HFFc6 (cell line): ENCODE data around the gene SLC25A43. TPM values are rescaled to one million over a fixed set of nuclear protein-coding genes. Genes with fewer than 3 reads are reported as not detected.

Experiments
- DNase-seq: peaks from one replicate; pipeline ENCODE4 v3.0.0-alpha.2; 2018
- H3K27ac Mint-ChIP-seq: 2 replicates; pipeline ENCODE4 v1.8.0; 2020; ENCODE audit warnings: mild to moderate bottlenecking, mixed read lengths
- H3K27me3 Mint-ChIP-seq: 2 replicates; pipeline ENCODE4 v1.8.0; 2021; ENCODE audit warnings: mild to moderate bottlenecking, moderate library complexity, mixed read lengths; ENCODE audit not compliant: insufficient read depth
- H3K36me3 Mint-ChIP-seq: 2 replicates; pipeline ENCODE4 v1.8.0; 2021; ENCODE audit warnings: low read depth, mixed read lengths
- H3K4me1 Mint-ChIP-seq: 2 replicates; pipeline ENCODE4 v1.8.0; 2020; ENCODE audit warnings: low read depth, mixed read lengths
- H3K4me3 Mint-ChIP-seq: 2 replicates; pipeline ENCODE4 v1.8.0; 2020; ENCODE audit warnings: mild to moderate bottlenecking, moderate library complexity, mixed read lengths
- H3K9me3 Mint-ChIP-seq: 2 replicates; pipeline ENCODE4 v1.8.0; 2020; ENCODE audit warnings: mild to moderate bottlenecking, mixed read lengths
- CTCF ChIP-seq: fragments of 200-600 bp; sonication (generic); IDR thresholded peaks from 2 replicates; pipeline ENCODE4 v1.5.0; 2021; ENCODE audit warnings: antibody characterized with exemption, mild to moderate bottlenecking
- total RNA-seq, 6 experiments: library from RNA; stranded (reverse); fragmentation: NEBNext Ultra II Directional; extraction: Animal tissue kit (Norgen Biotek cat#: 25700); gene quantifications; 2 replicates in 1 of 6; 3 replicates in 5 of 6; pipeline ENCODE4 v1.2.3, GENCODE V29; 2021

Gene SLC25A43
- total RNA-seq, 6 experiments from 2014 or later = 19.4 to 26.0 (median 22.7) TPM

GRCh38 chrX:119459181-119459580 lies 60.0 kb downstream of the SLC25A43 start:
- Mint-ChIP-seq H3K4me1 (peaks cover 24% of the 10 kb centered on the region), H3K27me3 (peaks cover 1% of the 10 kb centered on the region; the same call in 1 of the 2 replicates), H3K36me3 (peaks cover 12% of the 10 kb centered on the region), H3K9me3 (no peaks in the 10 kb centered on the region), H3K27ac (peak overlapping the region; percentile 82), H3K4me3 (no peak overlapping the region)
- no peak for TF ChIP-seq CTCF
- peak; percentile 57 for DNase-seq

GRCh38 chrX:119465555-119465954 lies 66.4 kb downstream of the SLC25A43 start:
- H3K4me3 Mint-ChIP-seq = no peak overlapping the region
- peaks cover 1% of the 10 kb centered on the region; the same call in 1 of the 2 replicates for H3K36me3 Mint-ChIP-seq
- H3K27ac Mint-ChIP-seq = no peak overlapping the region

GRCh38 chrX:119466970-119467369 lies 67.8 kb downstream of the SLC25A43 start:
- DNase-seq = no peak
- no peaks in the 10 kb centered on the region for H3K4me1 Mint-ChIP-seq
- H3K4me3 Mint-ChIP-seq = no peak overlapping the region
- H3K9me3 Mint-ChIP-seq = no peaks in the 10 kb centered on the region
- H3K27ac Mint-ChIP-seq = no peak overlapping the region
- no peaks in the 10 kb centered on the region; the same call in 1 of the 2 replicates for H3K27me3 Mint-ChIP-seq
- no peak for TF ChIP-seq CTCF
- peaks cover 6% of the 10 kb centered on the region; the same call in 1 of the 2 replicates for H3K36me3 Mint-ChIP-seq

More at GRCh38 chrX:119465555-119465954, 66.4 kb downstream of the SLC25A43 start:
- no peaks in the 10 kb centered on the region for H3K4me1 Mint-ChIP-seq
- H3K27me3 Mint-ChIP-seq = no peaks in the 10 kb centered on the region; the same call in 1 of the 2 replicates
- no peaks in the 10 kb centered on the region for H3K9me3 Mint-ChIP-seq
- no peak for TF ChIP-seq CTCF
- DNase-seq = no peak

- Mint-ChIP-seq H3K36me3 (peaks cover 6% of the 10 kb centered on the region; the same call in 1 of the 2 replicates), H3K9me3 (no peaks in the 10 kb centered on the region), H3K27me3 (no peaks in the 10 kb centered on the region; the same call in 1 of the 2 replicates), H3K4me1 (no peaks in the 10 kb centered on the region), H3K4me3 (peak overlapping the region; percentile 88; the same call in 1 of the 2 replicates), H3K27ac (no peak overlapping the region)
- DNase-seq = no peak
- no peak for TF ChIP-seq CTCF
Observed at GRCh38 chrX:119467433-119467832, 68.3 kb downstream of the SLC25A43 start.

- no peak for TF ChIP-seq CTCF
- H3K36me3 Mint-ChIP-seq = peaks cover 6% of the 10 kb centered on the region; the same call in 1 of the 2 replicates
- H3K4me3 Mint-ChIP-seq = peak within 1 kb of the TSS; percentile 88
- no peaks in the 10 kb centered on the region for H3K9me3 Mint-ChIP-seq
- H3K27ac Mint-ChIP-seq = peak within 1 kb of the TSS; percentile 83
- peak; percentile 65 for DNase-seq
- no peaks in the 10 kb centered on the region for H3K4me1 Mint-ChIP-seq
- no peaks in the 10 kb centered on the region; the same call in 1 of the 2 replicates for H3K27me3 Mint-ChIP-seq
Observed at GRCh38 chrX:119467842-119468550, 68.9 kb downstream of the SLC25A43 start, which contains the start of gene SLC25A5. Gene SLC25A5 (plus strand): TSS chrX:119468444. CDS start chrX:119468516, 72 bp downstream.
